Suppressor macrophage treated with lipopolysaccharide for 1 hour (primary cell): ENCODE data around the gene BGN.

ENCODE experiments used
- DNase-seq, 3 donors: peaks; one replicate each; pipeline ENCODE4 v3.0.0-alpha.2; 2020 to 2022

Gene BGN

DNA sequence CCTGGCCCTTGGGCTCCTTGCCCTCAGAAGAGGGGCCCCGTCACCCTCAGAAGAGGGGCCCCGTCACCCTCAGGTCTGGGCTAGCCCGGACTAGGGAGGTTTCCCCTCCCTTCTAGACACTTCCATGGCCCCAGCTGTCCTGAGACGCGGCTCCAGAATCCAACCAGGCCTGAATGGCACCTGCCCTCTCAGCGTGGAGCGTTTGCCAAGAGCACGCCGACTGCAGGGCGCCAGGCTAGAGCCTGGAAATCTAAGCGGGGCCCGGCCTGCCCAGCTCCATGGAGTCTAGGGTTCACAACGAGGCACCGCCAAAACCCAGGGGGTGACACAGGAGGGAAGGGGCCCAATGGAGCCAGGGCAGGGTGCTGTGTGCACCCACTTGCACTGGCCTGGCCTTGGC, 14.8 kb downstream of the BGN start:
- no peak for DNase-seq

DNA sequence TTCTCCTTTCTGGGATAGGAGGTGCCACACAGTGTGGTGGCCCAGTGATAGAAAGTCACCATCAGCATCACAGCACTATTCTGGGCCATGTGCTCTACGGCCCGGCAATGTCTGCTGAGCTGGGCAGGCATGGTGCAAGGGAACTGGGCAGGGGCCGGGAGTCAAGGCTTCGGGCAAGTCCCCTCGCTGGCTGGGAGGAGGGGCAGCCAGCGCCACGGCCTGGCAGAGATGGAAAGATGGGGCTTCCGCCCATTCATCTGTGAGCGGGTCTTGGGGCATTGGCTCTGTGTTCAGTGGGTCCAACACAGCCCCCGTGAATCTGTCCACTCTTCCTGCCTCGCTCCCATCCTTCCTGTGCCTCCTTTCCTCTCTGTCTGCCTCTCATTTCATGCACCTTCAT, 15.6 kb downstream of the BGN start:
- no peak for DNase-seq

DNA sequence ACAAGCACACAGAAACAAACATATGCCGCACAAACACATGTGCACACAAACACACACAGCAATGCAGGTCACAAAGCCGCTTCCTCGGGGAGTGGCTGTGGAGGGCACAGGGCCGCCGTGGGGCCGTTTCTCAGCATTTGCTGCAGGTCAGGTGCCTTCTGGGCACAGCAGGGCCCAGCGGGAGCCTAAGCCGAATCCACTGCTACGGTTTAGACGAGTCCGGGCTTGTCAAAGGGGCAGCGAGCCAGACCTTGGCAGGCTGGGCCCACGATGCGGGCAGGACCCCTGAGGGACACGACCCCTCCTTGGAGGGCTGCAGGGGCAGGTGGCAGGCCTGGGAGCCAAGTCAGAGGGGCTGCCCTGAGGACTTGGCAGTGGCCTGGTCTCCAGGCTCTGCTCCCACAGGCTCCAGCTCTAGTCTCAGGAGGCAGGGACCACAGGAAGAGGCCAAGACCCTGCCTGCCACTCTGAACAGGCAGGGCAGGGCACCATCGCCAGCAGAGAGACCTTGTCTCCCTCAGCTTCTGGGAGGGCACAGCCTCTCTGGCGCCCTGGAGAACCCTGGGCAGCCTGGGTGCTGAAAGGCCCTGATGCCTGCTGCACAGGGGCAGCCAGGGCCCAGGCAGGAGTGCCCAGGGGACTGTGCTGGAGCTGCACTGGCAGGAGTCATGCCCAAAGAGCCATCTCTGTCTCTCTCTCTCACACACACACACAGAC, 17.2 kb downstream of the BGN start:
- no peak for DNase-seq

DNA sequence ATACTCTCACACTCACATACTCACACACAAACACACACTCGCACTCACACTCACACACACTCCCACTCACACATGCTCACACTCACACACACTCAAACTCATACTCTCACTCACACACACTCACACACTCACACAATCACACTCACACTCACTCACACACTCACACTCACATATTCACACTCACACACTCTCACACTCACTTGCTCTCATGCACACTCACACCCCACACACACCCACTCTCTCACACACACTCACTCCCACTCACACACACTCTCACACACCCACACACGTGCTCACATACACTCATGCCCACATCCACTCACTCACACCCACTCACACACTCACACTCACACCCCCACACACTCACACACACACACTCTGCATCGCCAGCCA, 17.7 kb downstream of the BGN start:
- no peak for DNase-seq

DNA sequence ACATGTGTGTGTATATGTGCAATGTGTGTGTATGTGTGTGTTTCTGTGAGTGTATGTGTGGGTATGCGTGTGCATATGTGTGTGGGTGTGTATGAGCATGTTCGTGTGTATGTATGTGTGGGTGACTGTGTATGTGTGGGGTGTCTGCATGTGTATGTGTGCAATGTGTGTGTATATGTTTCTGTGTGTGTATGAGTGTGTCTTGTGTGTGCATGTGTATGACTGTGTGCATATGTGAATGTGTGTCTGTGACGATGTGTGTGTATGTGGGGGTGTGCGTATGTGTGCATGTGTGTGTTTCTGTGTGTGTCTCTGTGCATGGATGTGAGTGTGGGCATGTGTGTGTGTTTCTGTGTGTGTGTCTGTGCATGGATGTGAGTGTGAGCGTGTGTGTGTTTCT, 18.5 kb downstream of the BGN start:
- no peak for DNase-seq

DNA sequence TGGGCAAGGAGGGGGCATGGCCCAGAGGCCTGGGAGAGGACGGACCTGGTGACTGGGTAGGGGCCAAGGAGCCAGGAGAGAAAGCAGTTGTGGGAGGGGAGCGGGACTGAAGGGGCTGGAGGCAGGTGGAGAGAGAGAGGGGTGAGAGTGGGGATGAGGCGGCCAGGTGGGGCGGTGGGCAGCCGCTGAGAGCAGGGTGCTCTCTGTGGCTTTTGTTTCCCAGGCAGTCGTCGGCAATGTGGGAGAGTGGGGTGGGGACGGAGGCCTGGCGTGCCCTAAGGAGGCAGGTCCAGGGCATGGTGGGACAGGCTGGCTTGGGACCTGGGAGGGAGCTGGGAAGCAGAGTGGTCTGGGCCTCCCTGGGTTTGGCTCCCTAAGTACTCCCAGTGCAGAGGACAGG, 19.5 kb downstream of the BGN start:
- no peak for DNase-seq

DNA sequence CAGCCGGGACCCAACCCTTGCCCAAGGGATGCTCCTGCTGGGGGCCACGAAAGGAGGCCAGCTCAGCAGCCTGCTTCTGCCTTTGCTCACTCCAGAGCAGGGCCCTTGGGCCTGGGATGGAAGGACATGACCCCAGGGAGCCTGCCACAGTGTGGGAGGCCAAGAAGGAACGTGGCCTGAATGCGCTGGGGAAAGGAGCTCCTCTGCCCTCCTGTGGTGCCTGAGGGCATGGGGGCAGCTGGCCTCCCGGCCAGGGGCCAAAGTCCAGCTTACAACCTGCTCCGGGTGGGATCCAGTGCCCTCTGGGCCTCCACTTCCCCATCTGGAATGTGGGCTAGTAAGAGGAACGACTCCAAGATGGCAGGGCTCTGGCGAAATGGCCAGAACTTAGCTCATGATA, 20.7 kb downstream of the BGN start:
- DNase-seq = no peak

DNA sequence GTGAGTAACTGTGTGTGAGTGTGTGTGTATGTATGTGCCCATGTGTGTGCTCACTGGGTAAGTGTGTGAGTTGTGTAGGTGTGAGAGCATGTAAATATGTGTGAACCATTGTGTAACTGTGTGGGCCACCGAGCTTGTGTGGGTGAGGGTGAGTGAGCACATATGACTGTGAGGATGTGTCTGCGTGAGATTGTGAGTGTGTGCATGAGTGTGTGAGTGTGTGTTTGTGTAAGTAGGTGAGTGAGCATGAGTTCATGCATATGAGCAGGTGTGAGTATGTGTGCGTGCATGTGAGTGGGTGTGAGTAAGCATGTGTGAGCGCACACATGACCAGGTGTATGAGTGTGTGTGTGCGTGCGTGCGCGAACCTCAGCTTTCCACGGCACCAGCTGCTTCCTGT, 21.3 kb downstream of the BGN start:
- no peak for DNase-seq

DNA sequence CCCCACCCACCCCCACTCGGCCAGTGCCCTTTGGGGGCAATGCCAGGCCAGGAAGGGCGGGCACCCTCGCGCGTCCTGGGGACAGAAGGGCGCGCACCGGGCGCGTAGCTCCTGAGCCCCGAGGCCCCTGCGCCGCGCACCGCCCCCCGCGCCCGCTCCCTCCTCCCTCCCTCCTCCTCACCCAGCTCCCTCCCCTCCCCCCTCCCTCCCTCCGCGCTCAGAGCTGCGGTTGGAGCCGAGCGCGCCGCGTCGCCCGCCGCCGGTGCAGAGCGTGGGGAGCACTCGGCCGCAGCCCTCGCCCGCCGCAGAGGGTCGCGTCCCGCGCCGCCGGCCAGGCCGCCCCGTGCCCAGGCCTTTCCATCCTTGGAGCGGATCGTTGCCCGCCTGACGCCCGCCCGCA, 22.6 kb downstream of the BGN start, which contains the start of gene ATP2B3:
ATP2B3 (plus strand) TSS at position 220 of the 400 bp plus-strand sequence. CDS start 18,606 bp downstream, outside the sequence.
- DNase-seq = no peak

DNA sequence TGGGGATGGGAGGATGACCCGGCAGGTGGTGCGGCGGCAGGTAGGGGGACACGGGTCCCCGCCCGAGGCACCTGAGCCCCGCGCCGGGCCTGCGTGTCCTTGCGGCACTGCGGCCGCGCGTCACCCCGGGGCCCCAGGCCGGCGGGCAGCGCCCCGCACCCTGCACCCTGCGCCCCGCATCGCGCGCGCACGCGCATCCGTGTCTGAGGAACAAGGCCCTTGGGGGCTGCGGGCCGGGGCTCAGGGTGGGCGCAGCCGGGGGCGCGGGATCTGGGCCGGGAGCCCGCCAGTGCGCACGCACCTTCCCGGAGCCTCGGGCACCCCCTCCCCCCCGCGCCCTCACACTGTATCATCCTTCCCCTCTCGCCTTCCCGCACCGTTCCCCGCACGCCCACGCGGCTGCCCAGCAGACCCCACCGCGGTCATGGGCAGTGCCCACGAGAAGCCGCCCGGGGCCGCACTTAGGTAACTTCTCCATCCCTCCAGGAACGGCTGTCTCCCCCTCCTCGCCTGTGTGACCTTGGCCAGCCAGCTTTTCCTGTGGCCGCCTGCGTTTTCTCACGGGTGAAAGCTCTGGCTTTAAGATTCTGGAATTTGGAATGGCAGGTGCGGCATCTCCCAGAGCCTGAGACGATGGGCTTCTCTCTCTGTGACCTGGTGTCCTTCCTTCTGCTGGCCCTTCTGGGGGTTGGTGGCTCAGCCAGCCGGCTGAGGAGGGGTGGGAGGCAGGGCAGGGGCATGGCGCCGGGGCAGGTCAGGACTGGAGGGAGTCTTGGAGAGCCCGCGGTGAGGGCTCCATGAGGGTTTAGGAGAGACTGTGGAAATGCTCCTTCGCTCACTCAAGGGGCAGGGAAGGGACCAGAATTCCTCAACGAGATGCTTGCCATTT, 23.4 kb downstream of the BGN start:
- no peak for DNase-seq

DNA sequence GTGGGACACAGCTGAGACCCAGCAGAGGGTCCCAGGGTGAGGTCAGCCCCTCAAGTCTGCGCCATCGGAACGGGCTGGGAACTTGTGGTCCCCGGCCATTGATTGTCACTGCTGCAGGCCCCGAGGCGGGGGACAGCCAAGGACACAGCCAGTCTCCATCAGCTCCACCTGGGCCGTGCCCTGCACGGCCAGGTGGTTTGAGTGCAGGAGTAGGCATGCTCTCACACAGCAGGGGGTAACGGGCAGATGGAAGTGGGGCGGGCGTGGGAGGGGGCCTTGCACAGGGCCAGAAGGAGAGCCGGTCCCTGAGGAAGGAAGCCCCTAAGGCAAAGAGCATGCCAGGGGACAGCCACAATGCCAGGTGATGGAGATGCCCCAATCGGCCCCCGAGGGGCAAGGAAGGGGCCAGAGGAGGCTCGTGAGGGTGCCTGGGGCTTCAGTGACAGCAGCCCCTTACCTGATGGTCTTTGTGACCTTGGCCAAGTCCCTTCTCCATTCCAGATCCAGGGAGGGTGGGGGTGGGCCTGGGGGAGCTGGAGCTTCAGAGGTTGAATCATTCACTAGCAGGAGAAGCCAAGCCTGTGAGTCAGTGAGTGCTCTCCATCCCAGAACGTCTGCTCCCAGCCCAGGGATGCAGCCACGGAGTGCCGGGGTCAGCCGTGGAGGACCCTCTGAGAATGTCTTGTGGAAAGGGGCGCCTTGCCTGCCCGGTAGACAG, 24.9 kb downstream of the BGN start:
- no peak for DNase-seq

DNA sequence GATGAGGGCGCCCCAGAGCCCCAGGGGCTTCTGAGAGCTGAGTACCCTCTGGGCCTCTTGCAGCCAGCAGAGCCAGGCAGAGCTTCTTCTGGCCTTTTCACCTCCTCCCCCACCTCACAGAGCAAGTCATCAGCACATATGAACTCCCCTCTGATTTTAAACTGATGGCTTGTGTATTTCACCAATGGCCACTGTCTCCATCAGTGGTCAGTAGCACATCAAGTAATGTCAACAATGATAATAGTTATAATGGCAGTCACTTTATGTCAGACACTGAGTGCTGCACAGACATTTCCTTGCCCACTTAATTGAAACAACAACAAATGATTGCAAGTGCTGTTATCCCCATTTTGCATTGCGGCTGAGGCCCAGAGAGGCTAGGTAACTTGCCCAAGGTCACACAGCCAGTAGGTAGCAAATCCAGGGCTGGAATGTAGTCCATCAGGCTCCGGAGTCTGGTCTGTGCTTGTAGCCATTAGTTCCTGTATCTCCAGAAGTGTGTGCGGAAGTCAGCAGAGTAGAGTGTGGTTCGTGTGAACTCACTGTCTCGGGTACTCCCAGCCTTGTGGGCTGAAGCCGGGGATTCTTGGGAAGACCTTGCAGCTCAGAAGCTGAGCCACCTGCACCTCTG, 25.6 kb downstream of the BGN start:
- DNase-seq = no peak

DNA sequence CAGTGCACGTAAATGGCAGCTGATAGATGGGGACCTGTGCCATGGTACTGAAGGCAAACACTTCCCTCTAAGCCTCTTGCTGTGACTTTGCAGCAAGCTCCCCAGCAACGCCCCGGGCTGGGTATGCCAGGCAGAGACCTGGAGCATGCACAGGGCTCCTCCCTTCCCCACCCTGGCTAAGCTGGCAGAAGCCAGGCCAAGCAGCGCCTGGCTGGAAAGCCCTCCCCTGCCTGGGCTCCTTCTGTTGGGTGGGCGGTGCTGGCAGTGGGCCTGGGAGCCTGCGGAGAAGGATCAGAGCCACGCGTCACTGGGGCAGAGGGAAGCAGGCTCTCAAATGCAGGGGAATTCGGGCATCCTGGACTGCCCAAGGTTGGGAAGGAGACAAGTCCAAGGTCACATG, 26.3 kb downstream of the BGN start:
- peak in 1 of 3 donors; percentile 38 for DNase-seq

DNA sequence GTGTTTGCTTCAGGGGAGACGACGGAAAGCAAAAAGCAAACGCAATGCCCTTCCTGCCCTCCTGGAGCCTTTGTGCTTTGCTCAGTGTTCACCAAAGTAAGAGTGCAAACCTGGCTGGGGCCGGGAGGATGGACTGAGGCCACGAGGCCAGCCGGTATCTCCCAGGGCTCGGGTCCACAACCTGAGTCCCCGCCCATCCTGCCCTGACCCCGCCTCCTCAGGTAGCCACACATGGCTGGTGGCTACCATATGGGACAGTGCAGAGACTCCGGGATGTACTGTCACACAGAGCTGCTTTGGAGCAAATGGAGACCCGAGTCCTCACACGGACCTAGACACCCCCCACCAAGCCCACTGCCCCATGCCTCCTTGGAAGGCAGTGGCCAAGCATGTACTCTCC, 27.5 kb downstream of the BGN start:
- DNase-seq = no peak

DNA sequence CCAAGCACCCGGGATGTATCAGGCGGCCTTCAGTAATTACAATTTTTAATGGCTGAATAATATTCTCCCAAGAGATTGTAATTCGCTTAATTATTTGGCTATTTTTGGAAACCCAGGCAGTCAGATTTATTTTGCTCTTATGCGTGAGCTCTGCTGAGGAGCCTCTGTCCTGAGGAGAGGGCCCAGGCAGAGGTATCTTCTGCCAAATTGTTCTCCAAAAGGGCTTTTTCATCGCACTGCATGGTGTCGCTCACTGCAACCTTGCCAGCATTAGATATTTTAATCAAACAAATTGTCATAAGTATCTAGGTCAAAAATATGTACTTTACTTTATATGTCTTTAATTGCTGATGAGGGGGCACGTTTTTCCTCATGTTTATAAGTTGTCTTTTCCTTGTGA, 28.5 kb downstream of the BGN start:
- no peak for DNase-seq

DNA sequence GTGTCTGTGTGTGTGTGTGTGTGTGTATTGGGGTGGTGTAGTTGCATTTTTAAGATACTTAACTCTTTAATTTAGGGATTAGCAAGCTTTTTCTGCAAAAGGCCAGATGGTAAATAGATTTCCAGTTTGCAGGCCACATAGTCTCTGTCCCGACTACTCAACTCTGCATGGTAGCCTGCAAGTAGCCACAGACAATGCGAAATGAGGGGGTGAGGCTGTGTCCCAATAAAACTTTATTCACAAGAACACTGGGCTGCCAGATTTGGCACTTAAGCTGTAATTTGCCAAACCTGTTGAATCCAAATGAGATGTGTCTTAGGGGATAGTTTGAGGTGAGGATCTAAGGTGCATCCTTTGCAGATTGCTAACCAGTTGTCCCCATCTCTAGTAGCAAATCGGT, 29.5 kb downstream of the BGN start:
- DNase-seq = no peak

DNA sequence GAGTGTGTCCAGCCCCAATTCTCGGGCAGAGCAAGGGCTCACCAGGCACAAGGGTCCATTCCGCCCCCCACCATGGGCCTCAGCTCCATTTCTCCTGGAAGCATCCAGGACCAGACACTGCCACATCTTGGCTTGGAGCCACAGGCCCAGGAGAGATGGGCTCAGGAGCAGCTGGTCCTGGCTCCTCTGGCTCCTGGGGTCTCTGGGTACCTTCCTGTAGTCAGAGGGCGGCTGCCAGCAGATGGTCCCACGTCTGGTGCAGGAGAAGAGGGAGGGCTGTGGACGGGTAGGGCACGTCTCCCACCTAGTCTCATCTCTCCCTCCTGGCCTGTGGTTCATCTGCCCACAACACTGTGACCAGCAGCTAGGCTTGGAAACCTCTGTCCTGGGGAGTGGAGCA, 30.7 kb downstream of the BGN start:
- DNase-seq = no peak

DNA sequence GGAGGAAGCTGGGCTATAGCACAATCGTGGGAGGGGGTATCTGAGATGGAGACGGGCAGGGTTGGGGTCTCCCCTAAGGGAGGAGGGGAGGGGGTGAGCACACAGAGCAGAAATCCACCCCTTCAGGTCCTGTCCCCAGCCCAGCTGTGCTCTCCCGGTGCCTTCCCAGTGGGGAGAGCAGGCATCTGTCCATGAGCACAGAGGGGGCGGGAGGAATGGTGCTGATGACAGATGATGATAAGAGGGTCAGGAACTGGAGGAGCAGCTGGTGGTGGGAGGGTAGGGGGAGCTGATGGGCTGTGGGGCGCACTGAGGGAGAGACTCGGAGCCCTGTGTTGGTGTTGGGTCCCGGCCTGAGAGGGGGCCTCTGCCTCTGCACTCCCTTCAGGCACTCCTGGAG, 31.3 kb downstream of the BGN start:
- no peak for DNase-seq

DNA sequence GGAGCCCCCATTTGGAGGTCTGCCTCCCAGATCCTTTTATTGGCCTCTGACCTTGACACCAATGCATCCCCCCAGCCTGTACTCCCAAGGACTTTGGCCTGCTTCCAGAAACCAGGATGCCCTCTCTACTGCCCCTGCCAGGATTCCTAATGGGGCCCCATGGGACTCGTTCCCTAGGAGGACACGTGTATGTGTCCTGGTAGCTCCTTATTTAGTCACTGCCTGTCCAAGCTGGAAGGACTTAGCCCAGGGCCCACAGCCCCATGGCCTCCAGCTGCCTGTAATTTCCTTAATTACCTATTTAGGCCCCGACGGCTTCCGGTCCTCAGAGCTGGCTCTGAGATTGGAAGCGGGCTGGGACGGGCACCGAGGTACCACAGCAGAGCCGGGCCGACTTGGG, 32.0 kb downstream of the BGN start:
- DNase-seq = no peak

DNA sequence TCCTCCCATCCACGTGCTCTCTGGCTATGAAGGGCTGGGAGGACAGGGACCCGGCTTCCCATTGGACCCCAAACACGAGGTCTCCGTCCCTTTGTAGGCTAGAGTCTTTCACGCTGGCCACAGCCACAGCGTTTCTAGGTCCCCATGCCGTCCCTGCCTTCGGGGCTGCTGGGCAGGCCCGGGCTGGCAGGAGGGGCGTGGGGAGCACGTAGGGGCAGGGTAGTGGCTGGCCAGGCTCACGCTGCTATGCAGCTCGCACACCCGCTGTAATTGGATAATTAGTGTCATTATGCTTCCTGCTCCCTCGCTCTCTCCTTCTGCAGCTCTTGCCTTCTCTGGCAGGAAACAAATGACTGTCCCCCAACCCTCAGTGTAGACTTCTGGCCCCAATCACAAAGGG, 32.4 kb downstream of the BGN start:
- no peak for DNase-seq

DNA sequence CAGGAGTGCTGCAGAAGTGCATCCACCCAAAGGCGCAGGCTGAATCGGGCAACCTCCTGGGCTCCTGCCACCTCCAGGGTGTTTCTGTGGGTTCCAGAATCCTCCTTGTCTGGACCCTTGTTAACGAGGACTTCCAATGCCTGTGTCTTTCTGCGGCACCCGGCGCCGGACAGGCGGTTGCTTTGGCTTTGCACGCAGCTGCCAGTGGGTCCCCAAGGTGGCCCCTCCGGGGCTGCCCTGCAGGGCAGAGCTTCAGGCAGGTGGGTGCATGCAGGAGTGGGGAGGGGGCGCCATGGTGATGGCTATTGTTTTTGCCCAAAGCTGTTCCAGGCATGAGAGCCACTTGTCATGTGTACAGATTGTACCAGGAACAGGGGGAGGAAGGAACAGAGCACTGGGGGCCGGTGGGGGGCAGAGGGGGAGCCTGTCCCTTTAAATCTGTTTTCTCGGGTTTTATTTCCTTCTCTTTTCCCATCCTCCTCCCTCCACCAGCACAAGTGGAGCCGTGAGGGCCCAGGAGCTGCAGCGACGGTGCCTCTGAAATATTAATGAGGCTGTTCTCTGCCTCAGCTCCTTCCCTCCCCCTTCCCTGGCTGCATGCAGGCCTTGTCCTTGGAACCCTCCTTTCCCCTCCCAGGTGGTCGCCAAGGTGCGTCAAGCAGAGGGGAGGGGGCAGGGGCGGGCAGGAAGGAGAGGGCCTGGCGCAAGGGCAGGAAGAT, 35.8 kb downstream of the BGN start:
- DNase-seq = no peak

DNA sequence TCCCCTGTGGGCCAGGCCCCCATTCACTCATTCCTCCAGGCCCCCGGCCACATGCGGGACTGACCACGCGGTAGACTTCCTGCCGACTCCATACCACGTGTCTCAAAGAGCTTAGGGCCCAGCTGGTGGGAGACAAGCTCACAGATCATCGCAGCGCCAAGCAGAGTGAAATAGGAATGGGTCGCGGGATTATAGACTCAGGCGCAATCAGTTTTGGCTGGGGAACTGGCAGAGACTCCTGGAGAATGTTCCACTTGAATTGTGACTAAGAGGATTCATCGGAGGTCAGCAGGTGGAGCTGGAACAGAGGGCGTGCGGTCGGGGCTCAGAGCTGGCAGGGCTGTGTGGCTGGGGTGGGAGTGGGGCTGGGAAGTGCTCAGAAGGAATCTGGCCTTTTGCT, 38.3 kb downstream of the BGN start:
- DNase-seq = no peak

DNA sequence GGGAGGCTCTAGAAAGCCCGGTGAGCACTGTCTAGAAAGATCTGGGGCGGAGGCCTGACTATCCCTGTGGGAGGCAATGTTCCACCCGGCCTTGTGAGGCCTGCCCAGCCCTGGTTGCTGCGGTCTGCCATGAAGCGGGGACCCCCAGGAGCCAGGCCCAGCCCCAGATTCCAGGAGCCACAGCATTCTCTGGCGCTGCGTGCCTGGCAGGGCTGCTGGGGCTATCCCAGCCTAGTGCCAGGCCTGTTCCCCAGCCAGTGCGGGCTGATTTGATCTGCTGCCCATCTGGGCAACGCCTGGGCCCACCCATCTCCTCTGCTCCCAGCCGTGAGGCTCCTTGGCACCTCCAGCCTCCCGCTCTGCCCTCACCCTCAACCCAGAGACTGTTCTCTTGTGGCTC, 42.3 kb downstream of the BGN start:
- DNase-seq = no peak
